Activated CD4-positive, alpha-beta T cell treated with anti-CD3 and anti-CD28 coated beads, Interleukin-2, amount 10 ng/mL, durations not matched to agents 24 days and 14 days (primary cell): ENCODE results near the gene PHAF1. TPM values are rescaled to one million over a fixed set of nuclear protein-coding genes. Genes with fewer than 3 reads are reported as not detected.

Experiments
- DNase-seq: peaks from one replicate; pipeline ENCODE4 v3.0.0; 2022
- H3K27ac Mint-ChIP-seq: one replicate; pipeline ENCODE4 v1.8.0; 2022; ENCODE audit warnings: mild to moderate bottlenecking, mixed read lengths
- H3K27me3 Mint-ChIP-seq: one replicate; pipeline ENCODE4 v1.8.0; 2022; ENCODE audit warnings: mixed read lengths
- H3K36me3 Mint-ChIP-seq: one replicate; pipeline ENCODE4 v1.8.0; 2022; ENCODE audit warnings: low read depth, mild to moderate bottlenecking, mixed read lengths
- H3K4me1 Mint-ChIP-seq: one replicate; pipeline ENCODE4 v1.8.0; 2021; ENCODE audit warnings: mixed read lengths
- H3K4me3 Mint-ChIP-seq: one replicate; pipeline ENCODE4 v1.8.0; 2022; ENCODE audit warnings: mild to moderate bottlenecking, moderate library complexity, mixed read lengths
- H3K9me3 Mint-ChIP-seq: one replicate; pipeline ENCODE4 v1.8.0; 2021; ENCODE audit warnings: mixed read lengths
- intact Hi-C: fragments of 100-400 bp; cut with micrococcal nuclease; formaldehyde crosslinking; loops from one replicate; pipeline ENCODE4 v1.15.1; 2023
- total RNA-seq: library from RNA; stranded (reverse); gene quantifications from 2 replicates; pipeline ENCODE4 v1.2.3, GENCODE V29; 2022

Gene PHAF1
- total RNA-seq, 1 donor from 2014 or later = 19.4 TPM

DNA sequence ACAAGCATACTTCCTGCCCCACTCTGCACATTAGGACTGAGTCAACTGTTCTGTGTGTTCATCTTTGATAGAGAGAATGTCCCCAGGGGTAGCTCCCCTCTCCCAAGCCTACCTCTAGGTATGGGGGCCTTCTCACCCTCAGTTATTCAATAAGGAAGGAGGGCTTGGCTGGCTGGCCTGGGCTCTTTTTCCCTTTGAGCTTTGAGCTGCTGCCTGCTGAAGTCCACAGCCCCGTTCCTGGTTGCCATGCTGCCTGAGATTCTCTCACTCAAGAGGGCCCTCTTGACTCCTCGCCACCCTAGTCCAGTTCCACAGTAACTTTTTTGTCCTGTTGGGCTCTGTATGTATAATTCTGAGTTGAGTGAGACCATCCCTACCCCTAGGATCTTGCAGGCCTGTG lies 36.0 kb downstream of the PHAF1 start:
- Mint-ChIP-seq H3K4me3 (no peak overlapping the region), H3K36me3 (peaks cover 50% of the 10 kb centered on the region), H3K27me3 (no peaks in the 10 kb centered on the region), H3K4me1 (peaks cover 4% of the 10 kb centered on the region), H3K27ac (no peak overlapping the region), H3K9me3 (no peaks in the 10 kb centered on the region)
- intact Hi-C loops = no loop called here
- DNase-seq = no peak

DNA sequence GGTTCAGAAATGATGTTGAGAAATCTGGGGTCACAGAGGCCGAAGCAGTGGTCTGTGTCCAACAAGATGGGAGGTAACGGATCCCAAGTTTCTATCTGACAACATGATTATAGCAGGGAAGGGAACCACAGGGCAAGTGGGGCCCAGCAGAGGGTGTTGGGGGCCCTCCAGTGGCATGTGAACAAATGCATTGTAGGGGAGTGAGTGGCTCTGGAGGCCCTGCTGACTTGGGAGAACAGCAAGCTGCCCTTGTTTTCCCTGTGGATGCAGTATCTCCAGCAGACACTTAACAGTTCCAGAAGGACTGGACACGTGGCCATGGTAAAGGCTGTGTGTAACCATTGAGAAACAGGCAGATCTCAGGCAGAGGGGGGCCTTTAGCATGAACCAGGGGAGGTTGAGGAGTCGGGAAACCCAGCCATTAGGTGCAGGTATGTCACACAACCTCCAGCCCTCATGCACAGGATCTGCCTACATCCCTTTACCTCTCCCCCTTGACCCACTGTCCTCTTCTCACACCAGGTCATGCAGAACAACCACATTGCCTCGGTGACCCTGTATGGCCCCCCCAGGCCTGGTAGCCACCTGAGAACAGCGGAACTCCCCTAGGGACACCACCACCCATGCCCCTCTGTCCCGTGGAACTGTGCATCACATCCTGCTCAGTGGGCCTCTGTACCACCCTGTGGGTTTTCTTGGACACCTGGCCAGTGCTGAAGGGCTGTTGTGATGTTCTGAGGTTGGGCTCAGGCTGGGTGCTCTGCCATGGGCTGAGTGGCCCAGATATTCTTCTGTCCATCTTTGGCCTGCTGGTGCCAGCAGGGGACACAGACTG lies 37.0 kb downstream of the PHAF1 start:
- no peak overlapping the region for H3K4me3 Mint-ChIP-seq
- no peak overlapping the region for H3K27ac Mint-ChIP-seq
- H3K4me1 Mint-ChIP-seq = peaks cover 12% of the 10 kb centered on the region
- DNase-seq = no peak
- H3K27me3 Mint-ChIP-seq = no peaks in the 10 kb centered on the region
- intact Hi-C loops = no loop called here
- H3K36me3 Mint-ChIP-seq = peaks cover 46% of the 10 kb centered on the region
- no peaks in the 10 kb centered on the region for H3K9me3 Mint-ChIP-seq

DNA sequence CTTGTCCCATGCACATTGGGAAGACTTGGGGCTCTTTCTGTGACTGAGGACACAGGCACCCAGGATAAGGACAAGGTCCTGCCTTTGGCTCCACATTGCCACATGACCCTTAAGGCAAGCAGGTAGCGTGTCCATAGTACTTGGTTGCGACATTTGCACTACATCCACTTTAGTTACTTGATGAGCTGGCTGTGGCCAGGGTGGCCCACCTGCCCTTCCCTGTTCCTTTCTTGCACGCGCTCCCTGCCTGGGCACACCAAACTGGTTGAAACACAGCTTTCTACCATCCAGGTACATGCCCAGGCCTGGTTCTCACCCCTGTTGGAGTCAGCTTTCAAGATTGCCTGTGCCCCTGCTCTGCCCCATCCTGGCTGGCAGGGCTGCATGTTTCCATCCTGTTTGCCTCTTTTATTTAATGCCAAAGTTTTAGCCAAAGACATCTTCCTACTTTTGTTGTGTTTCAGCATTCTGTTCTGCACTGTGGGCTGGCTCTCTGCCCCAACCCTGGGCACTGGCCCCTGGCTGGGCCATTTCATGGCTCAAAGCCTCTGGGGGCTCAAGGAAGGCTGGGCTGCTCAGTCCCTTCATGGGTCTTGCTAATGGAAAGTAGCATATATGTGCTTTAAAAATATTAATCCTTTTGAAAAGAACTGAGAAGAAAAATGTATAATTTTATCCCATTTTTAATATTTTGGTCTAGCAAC lies 37.8 kb downstream of the PHAF1 start:
- intact Hi-C loops = no loop called here
- Mint-ChIP-seq H3K36me3 (peaks cover 40% of the 10 kb centered on the region), H3K27me3 (no peaks in the 10 kb centered on the region), H3K4me3 (no peak overlapping the region), H3K27ac (no peak overlapping the region), H3K9me3 (no peaks in the 10 kb centered on the region), H3K4me1 (peaks cover 15% of the 10 kb centered on the region)
- DNase-seq = no peak

DNA sequence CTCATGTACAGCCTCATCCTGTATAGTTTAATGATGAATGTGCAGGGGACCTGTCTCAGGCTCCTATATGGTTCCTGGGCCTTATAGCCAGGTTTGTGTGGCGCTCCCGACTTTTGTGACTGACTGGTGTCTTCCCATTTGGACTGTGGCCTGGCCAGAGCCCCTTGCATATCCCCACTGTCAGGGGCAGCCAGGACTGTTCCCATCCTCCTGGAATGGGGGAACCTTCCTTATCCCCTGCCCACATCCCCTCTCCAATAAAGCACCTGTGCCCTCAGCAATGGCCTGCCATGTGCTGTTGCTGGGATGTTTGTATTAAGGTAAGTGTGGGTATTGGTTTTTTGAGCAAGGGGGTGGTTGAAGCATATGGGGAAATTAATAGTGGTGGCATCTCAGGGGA lies 38.5 kb downstream of the PHAF1 start:
- Mint-ChIP-seq H3K9me3 (no peaks in the 10 kb centered on the region), H3K36me3 (peaks cover 42% of the 10 kb centered on the region), H3K4me1 (peaks cover 21% of the 10 kb centered on the region), H3K27ac (no peak overlapping the region), H3K4me3 (peak overlapping the region; percentile 4), H3K27me3 (no peaks in the 10 kb centered on the region)
- intact Hi-C loops = no loop called here
- DNase-seq = no peak

DNA sequence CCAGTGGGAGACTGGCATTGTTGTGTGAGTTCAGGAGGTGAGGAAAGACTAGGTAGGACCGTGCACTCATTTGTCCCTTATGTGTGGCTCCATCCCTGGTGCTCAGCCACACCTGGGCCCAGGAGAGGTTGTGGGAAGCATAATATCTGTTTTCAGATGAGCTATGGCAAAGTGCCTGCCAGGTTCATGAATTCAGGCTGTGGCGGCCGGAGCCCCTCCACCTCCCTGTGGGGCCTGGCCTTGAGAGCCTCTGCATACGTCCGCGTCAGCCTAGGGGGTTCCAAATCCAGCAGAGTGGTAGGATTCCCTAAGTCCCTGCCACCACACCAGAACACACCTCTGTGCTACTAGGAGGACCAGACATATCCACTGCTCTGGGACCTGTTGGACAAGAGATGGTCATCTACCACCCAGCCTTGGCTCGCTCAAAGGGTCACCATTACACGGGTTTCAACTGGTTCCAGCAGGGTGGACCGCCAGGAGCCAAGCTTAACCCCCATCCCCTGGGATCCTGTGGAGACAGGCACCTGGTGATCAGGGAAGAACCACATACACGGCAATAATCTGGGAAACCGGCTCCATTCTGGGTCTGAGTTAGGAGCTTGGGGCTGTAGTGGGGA lies 39.0 kb downstream of the PHAF1 start:
- Mint-ChIP-seq H3K4me1 (peaks cover 25% of the 10 kb centered on the region), H3K36me3 (peaks cover 42% of the 10 kb centered on the region), H3K27me3 (no peaks in the 10 kb centered on the region), H3K9me3 (no peaks in the 10 kb centered on the region), H3K4me3 (peak overlapping the region; percentile 57), H3K27ac (no peak overlapping the region)
- intact Hi-C loops = no loop called here
- no peak for DNase-seq

DNA sequence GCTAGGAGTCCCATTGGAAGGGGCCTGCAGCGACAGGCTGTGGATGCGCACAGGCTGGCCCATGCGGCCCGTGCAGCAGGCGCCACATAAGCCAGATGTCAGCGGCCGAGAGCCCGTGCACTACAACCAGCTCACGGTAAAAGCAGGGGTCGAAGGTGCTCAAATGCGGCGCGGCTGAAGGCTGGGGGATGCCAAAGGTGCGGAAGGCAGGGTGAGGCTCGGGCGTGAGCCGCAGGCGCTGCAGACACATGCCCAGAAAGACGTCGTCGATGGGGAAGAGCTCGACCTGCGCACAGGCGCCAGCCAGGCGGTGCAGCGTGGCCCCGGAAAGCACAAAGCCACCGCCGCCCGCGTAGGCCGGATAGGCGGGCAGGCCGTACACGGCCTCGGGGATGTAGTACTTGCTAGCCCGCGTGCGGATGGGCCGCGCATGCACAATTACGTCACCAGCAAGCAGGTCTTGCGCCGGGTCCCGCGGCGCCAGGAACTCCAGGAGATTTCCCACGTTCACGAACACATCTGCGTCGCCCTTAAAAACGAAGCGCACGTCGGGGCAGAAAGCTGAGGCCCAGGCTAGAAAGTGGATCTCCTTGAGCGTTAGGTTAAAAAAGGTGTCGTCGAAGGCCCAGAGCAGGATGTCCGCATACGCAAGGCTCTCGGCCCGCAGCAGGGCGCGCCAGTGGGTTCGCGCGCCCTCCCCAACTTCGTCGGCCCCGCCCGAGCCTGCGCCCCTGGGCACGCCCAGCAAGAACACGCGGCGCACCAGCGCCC lies 39.7 kb downstream of the PHAF1 start:
- no peak for DNase-seq
- Mint-ChIP-seq H3K27ac (no peak overlapping the region), H3K4me1 (peaks cover 29% of the 10 kb centered on the region), H3K36me3 (peaks cover 44% of the 10 kb centered on the region), H3K4me3 (peak overlapping the region; percentile 57), H3K9me3 (no peaks in the 10 kb centered on the region), H3K27me3 (no peaks in the 10 kb centered on the region)
- intact Hi-C loops = no loop called here

DNA sequence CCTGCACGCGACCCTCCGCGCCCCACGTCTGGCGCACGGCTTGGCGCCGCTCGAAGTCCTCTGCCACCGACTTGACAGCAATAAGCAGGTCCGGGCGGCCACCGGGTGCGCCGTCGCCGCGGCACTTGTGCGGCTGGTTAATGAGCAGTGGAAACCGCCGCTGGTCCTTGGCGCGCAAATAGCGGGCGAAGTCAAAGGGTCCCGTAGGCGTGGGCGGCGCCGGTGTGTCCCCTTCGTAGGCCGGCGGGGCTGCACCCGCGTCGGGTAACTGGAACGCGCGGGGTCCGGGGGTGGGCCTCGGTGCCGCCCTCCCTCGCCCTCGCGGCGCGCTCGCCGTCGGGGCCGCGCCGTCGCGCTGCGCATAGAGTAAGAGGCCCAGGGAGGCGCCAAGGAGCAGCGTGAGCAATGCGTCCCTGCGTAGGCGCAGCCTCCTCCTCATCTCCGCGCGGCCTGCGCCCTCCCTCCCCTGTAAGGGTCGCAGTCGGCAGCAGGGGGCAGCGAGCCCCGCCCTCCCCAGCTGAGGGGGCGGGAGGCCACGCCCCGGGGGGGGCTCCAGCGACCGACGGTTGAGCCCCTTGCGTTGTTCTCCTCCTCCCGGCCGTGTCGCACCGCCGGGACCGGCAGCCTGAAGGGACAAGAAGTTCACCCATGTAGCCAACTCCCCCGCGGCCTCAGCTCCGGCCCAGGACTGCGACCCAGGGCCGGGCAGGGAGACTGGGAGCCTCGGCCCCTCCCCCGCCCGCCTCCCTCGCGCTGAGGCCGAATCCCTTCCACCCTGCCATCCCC lies 40.5 kb downstream of the PHAF1 start:
- H3K36me3 Mint-ChIP-seq = peaks cover 42% of the 10 kb centered on the region
- no peaks in the 10 kb centered on the region for H3K27me3 Mint-ChIP-seq
- peak overlapping the region; percentile 70 for H3K4me3 Mint-ChIP-seq
- no peak overlapping the region for H3K27ac Mint-ChIP-seq
- peaks cover 30% of the 10 kb centered on the region for H3K4me1 Mint-ChIP-seq
- DNase-seq = peak; percentile 85
- no peaks in the 10 kb centered on the region for H3K9me3 Mint-ChIP-seq
- intact Hi-C loops = no loop called here

DNA sequence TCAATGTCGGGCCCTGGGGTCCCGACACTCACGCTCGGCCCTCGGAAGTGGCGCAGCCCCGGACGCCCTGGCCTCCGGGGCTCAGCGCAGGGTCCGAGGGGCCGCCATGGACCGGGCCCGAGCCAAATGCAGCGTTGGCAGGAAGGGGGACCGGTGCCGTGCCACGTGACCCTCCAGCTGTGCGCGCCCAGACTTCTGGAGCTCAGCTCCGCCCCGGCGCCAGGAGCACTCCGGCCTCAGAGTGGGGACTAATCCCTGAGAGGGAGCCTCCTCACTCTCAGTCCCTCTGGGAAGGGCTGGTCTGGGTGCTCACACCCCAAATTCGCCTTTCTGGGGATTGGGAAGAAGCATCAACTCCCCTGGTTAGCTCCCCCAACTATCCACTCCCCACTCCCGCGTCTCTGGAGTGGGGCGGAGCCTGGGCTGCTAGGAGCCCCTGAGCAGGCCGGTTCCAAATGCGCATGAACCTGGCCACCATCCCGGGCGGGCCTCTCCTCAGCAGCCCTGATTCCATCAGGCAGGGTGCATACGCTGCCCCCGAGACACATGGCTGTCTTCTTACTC lies 41.2 kb downstream of the PHAF1 start, which contains the start of gene B3GNT9:
B3GNT9 (minus strand) TSS at position 166 of the 564 bp plus-strand sequence. CDS start 513 bp downstream, outside the sequence.
- H3K27ac Mint-ChIP-seq = peak within 1 kb of the TSS; percentile 62
- intact Hi-C loops = no loop called here
- peaks cover 42% of the 10 kb centered on the region for H3K36me3 Mint-ChIP-seq
- peaks cover 34% of the 10 kb centered on the region for H3K4me1 Mint-ChIP-seq
- no peaks in the 10 kb centered on the region for H3K27me3 Mint-ChIP-seq
- peak within 1 kb of the TSS; percentile 70 for H3K4me3 Mint-ChIP-seq
- peak; percentile 85 for DNase-seq
- H3K9me3 Mint-ChIP-seq = no peaks in the 10 kb centered on the region

DNA sequence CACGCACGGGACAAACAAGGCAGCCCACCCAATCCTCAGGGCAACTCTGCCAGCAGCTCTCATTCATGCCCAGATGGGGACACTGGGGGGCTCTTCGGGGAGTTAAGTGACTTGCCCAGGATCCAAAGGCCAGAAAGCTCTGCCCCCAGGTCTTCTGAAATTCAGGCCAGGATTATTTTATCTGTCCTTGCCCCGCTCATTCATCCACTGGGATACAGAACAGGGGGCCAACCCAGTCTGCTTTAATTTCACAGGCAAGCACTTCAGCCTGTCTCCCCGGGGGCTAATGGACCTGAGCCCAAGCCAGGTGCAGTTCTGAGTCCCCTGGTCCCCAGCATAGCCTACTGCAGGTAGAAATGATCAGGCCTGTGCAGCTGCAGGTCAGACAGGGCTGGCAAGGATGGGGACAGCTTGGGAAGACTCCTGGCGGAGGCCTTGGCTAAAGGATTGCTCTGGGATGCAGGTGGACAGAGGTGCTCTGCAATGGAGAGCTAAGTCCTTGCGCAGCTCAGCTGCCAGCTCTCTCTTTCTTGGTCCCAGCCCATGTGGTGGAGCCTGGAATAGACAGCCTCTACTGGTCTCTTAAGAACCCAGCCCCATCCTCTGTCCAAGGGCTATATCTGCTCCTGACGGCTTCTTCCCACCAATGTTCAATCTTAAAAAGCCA lies 41.8 kb downstream of the PHAF1 start:
- H3K4me1 Mint-ChIP-seq = peaks cover 40% of the 10 kb centered on the region
- DNase-seq = peak; percentile 61
- peak overlapping the region; percentile 70 for H3K4me3 Mint-ChIP-seq
- peak overlapping the region; percentile 62 for H3K27ac Mint-ChIP-seq
- intact Hi-C loops = no loop called here
- no peaks in the 10 kb centered on the region for H3K27me3 Mint-ChIP-seq
- no peaks in the 10 kb centered on the region for H3K9me3 Mint-ChIP-seq
- H3K36me3 Mint-ChIP-seq = peaks cover 40% of the 10 kb centered on the region

DNA sequence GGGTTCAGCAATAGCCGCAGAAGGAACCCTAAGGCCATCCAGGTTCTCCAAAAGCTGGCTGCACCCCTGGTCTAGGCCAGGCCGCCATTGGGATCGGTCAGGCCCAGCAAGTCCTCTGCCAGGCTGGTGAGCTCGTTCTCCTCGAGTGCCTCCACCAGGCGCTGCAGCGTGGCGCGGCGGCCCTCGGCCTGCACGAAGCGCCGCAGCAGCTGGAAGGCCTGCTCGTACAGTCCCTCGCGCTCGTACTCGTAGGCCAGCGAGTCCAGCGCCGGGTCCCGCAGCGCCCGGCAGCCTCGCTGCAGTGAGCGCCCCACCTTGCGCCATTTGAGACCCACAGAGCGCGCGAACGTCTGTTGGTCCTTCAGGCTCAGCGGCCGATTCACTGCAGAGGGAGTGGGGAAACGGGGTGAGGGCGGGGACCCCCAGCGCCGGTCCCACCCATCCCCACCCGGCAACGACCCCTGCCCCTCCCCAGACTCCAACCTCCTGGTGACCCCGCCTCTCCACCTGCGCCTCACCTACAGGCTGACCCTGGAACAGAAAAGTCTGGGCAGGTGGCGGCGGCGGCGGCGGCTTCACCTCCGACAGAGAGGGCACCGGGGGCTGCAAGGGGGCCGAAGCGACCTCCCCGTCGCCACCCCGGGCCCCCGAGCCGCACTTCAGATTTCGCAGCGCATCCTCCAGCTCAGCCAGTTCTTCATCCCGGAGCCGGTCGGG lies 45.0 kb downstream of the PHAF1 start:
- no peaks in the 10 kb centered on the region for H3K27me3 Mint-ChIP-seq
- intact Hi-C loops = loop anchor here (1.0 to 5.0 kb wide), 4 partner anchors 47 to 207 kb away; partner anchors contain the start of gene PHAF1

DNA sequence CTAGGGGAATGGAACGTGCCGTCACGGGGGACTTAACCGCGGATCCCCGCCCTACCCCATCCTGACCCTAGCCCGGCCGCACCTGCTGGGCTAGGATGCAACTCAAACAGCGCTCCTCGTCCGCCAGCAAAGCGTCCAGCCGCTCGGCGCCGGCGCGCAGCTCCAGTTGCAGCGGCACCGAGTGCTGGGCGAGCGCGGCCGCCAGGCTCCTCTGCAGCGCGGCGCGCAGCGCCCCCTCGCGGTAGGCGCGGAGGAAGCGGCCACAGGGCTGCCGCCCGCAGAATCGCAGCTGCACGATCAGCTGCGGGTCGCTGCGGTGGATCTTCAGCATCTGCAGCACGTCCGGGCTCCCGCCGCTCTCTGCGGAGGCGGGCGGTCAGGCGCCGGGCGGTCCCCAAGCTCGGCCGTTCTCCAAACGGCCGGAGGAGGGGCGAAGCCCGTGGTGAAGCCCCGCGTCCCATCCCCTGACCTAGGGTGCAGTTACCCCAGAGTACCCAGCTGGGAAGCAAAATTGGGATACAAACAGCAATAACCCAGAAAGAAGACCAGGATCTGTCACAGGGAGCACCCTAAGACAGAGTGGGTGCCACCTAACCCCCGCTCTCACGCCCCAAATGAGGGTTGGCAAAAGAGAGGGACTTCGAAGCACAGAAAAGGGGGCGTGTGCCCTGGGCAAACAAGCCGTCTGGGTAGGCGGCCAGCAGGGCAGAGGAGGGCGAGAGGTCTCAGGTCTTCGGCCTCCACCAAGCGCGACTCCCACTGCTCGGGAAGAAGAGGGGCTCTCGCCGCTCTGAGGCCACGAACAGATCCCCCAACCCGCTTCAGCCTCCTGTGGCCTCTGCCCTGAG lies 45.8 kb downstream of the PHAF1 start:
- peak overlapping the region; percentile 84 for H3K4me3 Mint-ChIP-seq
- H3K4me1 Mint-ChIP-seq = peaks cover 60% of the 10 kb centered on the region
- peaks cover 33% of the 10 kb centered on the region for H3K36me3 Mint-ChIP-seq
- intact Hi-C loops = loop anchor here (1.0 to 5.0 kb wide), 4 partner anchors 48 to 208 kb away; partner anchors contain the start of gene PHAF1
- DNase-seq = peak; percentile 96
- no peaks in the 10 kb centered on the region for H3K9me3 Mint-ChIP-seq
- no peaks in the 10 kb centered on the region for H3K27me3 Mint-ChIP-seq
- peak overlapping the region; percentile 51 for H3K27ac Mint-ChIP-seq

More for the DNA sequence above, 45.0 kb downstream of the PHAF1 start:
- Mint-ChIP-seq H3K9me3 (no peaks in the 10 kb centered on the region), H3K27ac (peak overlapping the region; percentile 51), H3K4me3 (peak overlapping the region; percentile 84), H3K4me1 (peaks cover 60% of the 10 kb centered on the region), H3K36me3 (peaks cover 33% of the 10 kb centered on the region)
- DNase-seq = no peak
